ENCODE data around the gene ACTA1.
"Not testable (repeated sequence)": the region's sequence is repeated elsewhere in the genome, so short reads cannot be mapped to it uniquely, and the experiment has no call there.

ACTA1 gene

GRCh38 chr1:229407206-229408026, 26.5 kb downstream of the ACTA1 start:
- DNase-seq = no peak

DNA sequence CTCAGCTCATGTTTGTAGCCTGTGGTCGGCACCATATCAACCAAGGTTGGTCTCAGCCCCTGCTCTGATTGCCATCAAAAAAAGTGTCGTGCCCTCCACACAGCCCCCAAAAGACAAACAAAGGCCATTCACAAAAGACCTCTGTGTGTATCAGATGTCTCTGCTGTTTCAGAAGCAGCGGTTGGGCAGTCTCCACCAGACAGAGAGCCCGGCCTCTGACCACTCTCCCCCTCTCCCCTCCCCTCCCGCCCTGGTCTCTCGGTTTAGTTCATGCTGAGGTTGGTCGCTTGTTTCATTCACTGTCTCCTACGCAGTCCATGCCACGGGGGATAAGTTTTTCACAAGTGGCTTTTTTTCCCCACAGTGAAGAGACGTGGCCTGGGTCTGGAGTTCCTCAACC, 27.1 kb downstream of the ACTA1 start:
- DNase-seq = peak; percentile 80

GRCh38 chr1:229403573-229403972, 30.3 kb downstream of the ACTA1 start:
- DNase-seq = no peak

DNA sequence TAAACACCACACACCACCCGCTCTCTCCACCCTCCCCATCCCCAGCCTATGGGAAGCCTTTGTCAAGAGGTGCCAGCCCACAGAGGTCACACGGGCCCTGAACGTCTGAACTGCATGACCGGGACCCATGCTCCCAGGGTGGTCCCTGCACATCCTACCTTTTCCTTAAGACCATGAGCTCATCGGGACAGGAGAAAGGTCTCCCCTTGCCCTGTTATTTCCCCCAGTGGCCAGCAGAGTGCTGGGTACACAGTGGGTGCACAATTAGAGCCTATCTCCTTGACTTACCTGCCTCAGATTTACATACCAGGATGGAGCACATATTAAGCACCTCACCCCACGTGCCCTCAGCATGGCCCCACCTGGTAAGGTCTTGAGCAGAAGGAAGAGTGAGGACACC, 30.9 kb downstream of the ACTA1 start:
- no peak for DNase-seq

DNA sequence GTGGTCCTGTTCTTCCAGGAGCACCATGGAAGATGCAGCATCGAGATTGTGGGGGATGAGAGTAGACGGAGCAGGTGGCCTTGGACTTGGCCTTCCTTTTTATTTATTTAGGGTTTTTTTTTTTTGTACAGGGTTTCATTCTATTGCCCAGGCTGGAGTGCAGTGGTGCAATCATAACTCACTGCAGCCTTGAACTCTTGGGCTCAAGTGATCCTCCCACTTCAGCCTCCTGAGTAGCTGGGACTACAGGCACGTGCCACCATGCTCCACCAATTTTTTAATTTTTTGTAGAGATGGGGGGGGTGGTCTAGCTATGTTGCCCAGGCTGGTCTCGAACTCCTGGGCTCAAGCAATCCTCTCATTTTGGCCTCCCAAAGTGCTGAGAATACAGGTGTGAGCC, 31.6 kb downstream of the ACTA1 start:
- DNase-seq = not testable (repeated sequence)

- DNase-seq = no peak
Measured at GRCh38 chr1:229397762-229398161, 36.1 kb downstream of the ACTA1 start.

GRCh38 chr1:229396585-229397206, 37.2 kb downstream of the ACTA1 start:
- no peak for DNase-seq

- DNase-seq = not testable (repeated sequence)
Measured at GRCh38 chr1:229394517-229394916, 39.4 kb downstream of the ACTA1 start.

DNA sequence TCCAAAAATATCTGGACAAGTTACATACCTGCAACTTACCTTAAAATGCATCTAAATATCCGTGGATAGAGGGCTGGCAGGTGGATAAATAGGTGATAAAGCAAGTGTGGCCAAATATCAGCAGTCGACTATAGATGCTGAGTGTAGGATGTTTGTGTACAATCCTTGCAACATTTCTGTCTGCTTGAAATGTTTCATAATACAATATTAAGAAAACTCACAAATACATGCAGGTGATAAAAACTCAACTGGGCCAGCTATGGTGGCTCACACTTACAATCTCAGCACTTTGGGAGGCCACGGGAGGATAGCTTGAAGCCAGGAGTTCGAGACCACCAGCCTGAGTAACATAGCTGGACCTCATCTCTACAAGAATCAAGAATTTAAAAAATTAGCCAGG, 41.0 kb downstream of the ACTA1 start:
- no peak for DNase-seq

DNA sequence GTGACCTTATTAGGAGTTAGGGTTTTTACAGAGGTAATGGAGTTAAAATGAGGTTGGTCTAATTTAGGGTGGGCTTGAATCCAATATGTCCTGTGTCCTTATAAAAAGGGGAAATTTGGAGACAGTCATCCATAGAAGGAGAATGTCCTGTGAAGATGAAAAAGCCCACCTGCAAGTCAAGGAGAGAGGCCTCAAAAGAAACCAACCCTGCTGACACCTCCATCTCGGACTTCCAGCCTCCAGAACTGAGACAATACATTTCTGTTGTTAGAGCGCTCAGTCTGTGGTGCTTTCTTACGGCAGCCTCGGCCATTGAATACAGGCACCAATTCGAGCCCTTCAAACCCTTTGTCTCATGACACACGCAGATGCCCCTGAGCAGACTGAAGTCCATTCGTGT, 43.8 kb downstream of the ACTA1 start:
- DNase-seq = no peak

DNA sequence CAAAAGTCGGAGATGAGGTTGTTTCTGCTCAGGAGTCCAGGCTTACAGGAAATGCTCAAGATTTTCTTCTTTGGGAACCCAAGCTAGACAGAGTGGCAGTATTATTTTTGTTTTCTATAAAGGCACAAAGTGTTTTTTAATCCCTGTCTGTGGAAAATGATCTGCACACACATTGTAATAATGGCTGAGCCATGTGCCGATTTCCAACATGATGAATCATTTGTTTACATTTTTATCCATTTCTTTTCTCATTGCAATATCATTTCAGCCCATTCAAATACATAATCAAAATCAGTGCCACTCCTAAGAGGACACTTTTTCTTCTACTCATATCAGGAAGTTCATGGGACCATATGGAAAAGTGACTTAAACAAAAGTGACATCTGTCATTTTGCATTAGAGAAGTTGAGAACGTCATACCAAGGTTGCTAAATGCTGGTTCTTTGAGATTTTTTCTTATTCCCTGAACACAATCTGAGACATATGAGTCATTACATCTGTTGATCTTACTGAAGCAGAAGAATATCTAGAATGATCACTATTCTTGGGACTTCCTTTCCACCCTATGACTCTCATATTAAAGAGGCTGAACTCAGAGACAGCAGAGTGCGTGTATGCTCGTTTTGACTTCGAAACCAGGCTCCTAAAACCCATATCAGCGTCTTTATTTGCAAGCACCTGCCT, 44.9 kb downstream of the ACTA1 start:
- no peak for DNase-seq

DNA sequence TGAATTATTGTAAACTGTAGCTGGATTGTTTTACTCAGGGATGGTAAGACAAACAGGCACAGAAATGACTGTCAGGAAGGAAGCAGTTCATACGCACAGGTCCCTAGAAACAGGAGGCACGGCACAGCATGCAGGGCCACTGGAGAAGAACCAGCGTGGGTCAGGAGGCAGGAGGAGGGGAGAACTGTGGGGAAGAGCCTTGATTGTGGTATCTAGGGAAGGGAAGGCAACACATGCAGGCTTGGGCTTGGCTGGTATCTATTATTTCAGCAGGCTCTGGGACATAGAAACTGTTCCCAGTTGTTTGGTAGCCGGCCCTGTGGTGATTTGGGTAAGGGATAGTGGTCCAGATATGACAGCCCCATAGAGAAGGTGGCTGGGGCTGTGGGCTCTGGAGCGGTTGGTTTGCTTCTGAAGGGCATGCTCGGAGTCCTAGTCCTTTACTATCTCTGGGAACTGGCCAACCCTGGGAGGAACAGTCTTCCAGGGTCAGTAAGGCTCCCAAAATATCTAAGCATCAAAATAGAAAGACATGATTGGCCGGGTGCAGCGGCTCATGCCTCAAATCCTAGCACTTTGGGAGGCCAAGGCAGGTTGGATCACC, 47.9 kb downstream of the ACTA1 start:
- no peak for DNase-seq

- DNase-seq = no peak
Measured at GRCh38 chr1:229384822-229385221, 49.1 kb downstream of the ACTA1 start.

DNA sequence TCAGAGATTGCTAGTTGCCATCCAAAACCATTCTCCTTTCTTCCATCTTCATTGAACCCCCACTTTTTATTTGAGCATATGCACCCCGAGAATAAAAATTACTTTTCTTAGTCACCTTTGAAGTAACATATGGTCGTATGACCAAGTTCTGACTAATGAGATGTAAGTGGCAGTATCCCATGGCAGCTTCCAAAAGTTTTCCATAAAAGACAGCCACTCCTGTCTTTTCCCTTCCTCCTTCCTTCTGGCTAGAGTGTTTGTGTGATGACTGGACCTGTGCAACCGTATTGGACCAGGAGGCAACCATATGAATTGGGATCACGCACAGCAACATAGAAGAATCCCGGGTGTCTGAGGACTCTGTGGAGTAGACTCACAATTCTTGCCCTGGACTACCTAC, 49.9 kb downstream of the ACTA1 start:
- DNase-seq = no peak

DNA sequence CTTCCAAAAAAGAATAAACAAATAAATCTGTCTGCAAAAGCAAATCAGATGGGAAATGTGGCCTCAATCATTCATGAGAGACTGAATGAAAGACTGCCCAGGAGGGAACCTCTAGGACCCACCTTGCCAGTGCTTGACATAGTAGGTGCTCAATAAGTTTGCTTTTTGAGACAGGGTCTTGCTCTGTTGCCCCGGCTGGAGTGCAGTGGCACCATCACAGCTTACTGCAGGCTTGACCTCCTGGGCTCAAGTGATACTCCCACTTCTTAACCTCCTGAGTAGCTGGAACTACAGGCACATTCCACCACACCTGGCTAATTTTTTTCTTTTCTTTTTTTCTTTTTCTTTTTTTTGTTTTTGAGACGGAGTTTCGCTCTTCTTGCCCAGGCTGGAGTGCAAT, 50.7 kb downstream of the ACTA1 start:
- DNase-seq = no peak
